ENCODE data around the gene AEBP1.

DNA sequence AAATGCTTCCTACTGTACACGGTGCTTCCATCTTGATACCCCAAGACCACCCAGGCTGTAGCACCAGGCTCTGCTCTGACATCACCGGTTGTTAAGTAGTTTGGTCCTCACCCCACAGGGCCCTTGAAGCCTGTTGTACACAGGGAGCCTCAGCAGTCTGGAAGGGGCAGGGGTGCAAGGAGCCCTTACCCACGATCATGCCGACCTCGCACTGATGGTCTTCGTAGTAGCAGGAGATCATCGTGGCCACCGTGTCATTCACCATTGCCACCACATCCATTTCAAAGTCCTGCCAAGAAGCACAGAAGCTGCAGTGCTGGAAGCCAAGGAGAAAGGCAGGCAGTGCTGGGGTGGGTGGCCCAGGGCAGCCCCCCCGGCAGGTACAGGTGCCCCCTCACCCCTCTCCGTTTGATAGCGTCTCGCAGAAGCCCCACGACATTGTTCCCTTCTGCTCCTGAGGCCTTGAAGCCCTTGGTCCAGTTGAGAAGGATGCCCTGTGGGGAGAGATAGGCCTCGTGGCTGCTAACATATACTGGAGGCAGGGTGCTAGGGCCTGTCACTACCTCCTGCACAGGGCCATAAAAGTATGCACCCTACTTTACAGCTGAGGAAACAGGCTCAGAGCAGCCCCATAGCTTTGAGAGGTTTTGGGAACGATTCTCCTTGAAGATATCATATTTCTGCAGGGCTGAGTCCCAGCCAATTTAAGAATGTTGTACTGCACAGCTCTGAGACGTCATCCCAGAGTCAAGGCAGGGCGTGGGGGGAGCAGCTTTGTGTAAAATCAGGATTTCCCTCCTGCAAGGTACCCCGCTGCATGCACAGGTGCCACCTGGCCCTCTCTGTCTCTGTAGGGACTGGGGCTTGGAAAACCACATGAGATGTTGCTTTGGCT, 45.7 kb downstream of the AEBP1 start:
- TF ChIP-seq, protein P1, sequence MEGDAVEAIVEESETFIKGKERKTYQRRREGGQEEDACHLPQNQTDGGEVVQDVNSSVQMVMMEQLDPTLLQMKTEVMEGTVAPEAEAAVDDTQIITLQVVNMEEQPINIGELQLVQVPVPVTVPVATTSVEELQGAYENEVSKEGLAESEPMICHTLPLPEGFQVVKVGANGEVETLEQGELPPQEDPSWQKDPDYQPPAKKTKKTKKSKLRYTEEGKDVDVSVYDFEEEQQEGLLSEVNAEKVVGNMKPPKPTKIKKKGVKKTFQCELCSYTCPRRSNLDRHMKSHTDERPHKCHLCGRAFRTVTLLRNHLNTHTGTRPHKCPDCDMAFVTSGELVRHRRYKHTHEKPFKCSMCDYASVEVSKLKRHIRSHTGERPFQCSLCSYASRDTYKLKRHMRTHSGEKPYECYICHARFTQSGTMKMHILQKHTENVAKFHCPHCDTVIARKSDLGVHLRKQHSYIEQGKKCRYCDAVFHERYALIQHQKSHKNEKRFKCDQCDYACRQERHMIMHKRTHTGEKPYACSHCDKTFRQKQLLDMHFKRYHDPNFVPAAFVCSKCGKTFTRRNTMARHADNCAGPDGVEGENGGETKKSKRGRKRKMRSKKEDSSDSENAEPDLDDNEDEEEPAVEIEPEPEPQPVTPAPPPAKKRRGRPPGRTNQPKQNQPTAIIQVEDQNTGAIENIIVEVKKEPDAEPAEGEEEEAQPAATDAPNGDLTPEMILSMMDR (IDR thresholded peaks at IDR 0.05): no peak
- TF ChIP-seq POLR2A (IDR thresholded peaks at IDR 0.05) (no peak), POLR2AphosphoS5 (IDR thresholded peaks at IDR 0.05) (no peak)
